Prostate gland (tissue), 2 donors: ENCODE data around the gene GNPTAB.

Experiments used
- CTCF ChIP-seq, 4 experiments: fragments of 200-600 bp in 2 of 4; fragments of 450-650 bp in 2 of 4; sonication (generic) in 2 of 4; IDR thresholded peaks; 1 replicate in 3 of 4; 2 replicates in 1 of 4; pipeline ENCODE4 v1.5.1; 2016 to 2019; ENCODE audit warnings: antibody characterized with exemption in 4 of 4, mild to moderate bottlenecking in 2 of 4, moderate library complexity in 2 of 4
- POLR2A ChIP-seq: fragments of 450-650 bp; IDR thresholded peaks from one replicate; pipeline ENCODE4 v1.6.1; 2016; ENCODE audit warnings: antibody characterized with exemption, mild to moderate bottlenecking

GRCh38 chr12:101780599-101780998 lies 50.2 kb downstream of the GNPTAB start:
- TF ChIP-seq CTCF (IDR thresholded peaks at IDR 0.05): no peak
- no peak for TF ChIP-seq POLR2A
